WTC11 (cell line): Measurements from ENCODE around the gene AIG1. TPM values are rescaled to one million over a fixed set of nuclear protein-coding genes. Genes with fewer than 3 reads are reported as not detected.
"Not testable (repeated sequence)": the region's sequence is repeated elsewhere in the genome, so short reads cannot be mapped to it uniquely, and the experiment has no call there.

Source experiments
- ATAC-seq: fragments of 200-7000 bp; cut with Tn5 transposase; 2 replicates; pipeline ENCODE4 v1.10.0; 2021; ENCODE audit warnings: mild to moderate bottlenecking, moderate library complexity
- CTCF ChIA-PET: fragments of 300-600 bp; sonication (Branson Sonifier 250); formaldehyde crosslinking; loops from one replicate; lab custom pipeline; 2021; ENCODE audit warnings: antibody characterized with exemption; lab: Charles Lee
- POLR2A ChIA-PET: fragments of 350-600 bp; sonication (Branson Sonifier 250); formaldehyde crosslinking; loops from one replicate; lab custom pipeline; 2021; ENCODE audit warnings: antibody characterized with exemption; lab: Charles Lee
- DNase-seq: peaks from one replicate; pipeline ENCODE4 v3.0.0; 2021; ENCODE audit warnings: low spot score
- H3K27ac Mint-ChIP-seq: 2 replicates; pipeline ENCODE4 v1.8.0; 2021; ENCODE audit warnings: mixed read lengths
- H3K27me3 Mint-ChIP-seq: 2 replicates; pipeline ENCODE4 v1.8.0; 2021; ENCODE audit warnings: low read depth, mild to moderate bottlenecking, moderate library complexity, mixed read lengths
- H3K36me3 Mint-ChIP-seq: 2 replicates; pipeline ENCODE4 v1.8.0; 2021; ENCODE audit warnings: mixed read lengths
- H3K4me1 Mint-ChIP-seq: 2 replicates; pipeline ENCODE4 v1.8.0; 2022; ENCODE audit warnings: mixed read lengths
- H3K4me3 Mint-ChIP-seq: 2 replicates; pipeline ENCODE4 v1.8.0; 2021; ENCODE audit warnings: mild to moderate bottlenecking, moderate library complexity, mixed read lengths
- H3K9me3 Mint-ChIP-seq: 2 replicates; pipeline ENCODE4 v1.8.0; 2021; ENCODE audit warnings: mixed read lengths
- CBFB ChIP-seq: sonication (generic); formaldehyde crosslinking; IDR thresholded peaks from 2 replicates; pipeline ENCODE4 v1.8.1; 2022; ENCODE audit warnings: mild to moderate bottlenecking, low read depth, missing genetic modification reagents
- CREB1 ChIP-seq: sonication (generic); formaldehyde crosslinking; IDR thresholded peaks from 2 replicates; pipeline ENCODE4 v1.8.0; 2023; ENCODE audit warnings: mild to moderate bottlenecking, missing genetic modification reagents
- CTCF ChIP-seq: fragments of 200-600 bp; IDR thresholded peaks from 2 replicates; pipeline ENCODE4 v1.8.0; 2022; ENCODE audit warnings: antibody characterized with exemption
- ETV6 ChIP-seq: sonication (generic); formaldehyde crosslinking; IDR thresholded peaks from 2 replicates; pipeline ENCODE4 v1.8.1; 2022; ENCODE audit warnings: mild to moderate bottlenecking, missing genetic modification reagents
- HMGA2 ChIP-seq: fragments of 250-450 bp; sonication (Bioruptor Pico); IDR thresholded peaks from 2 replicates; pipeline ENCODE4 v1.4.0; 2021; ENCODE audit warnings: mild to moderate bottlenecking, moderate library complexity
- IRF2 ChIP-seq: sonication (generic); formaldehyde crosslinking; IDR thresholded peaks from 2 replicates; pipeline ENCODE4 v1.8.0; 2022; ENCODE audit warnings: low read depth, missing genetic modification reagents, borderline replicate concordance
- KAT7 ChIP-seq: sonication (generic); formaldehyde crosslinking; IDR thresholded peaks from 2 replicates; pipeline ENCODE4 v1.8.1; 2023; ENCODE audit warnings: missing genetic modification reagents, mild to moderate bottlenecking, borderline replicate concordance
- MAX ChIP-seq: sonication (generic); formaldehyde crosslinking; IDR thresholded peaks from 2 replicates; pipeline ENCODE4 v1.8.0; 2022; ENCODE audit warnings: mild to moderate bottlenecking, missing genetic modification reagents
- MXD4 ChIP-seq: fragments of 250-450 bp; sonication (Bioruptor Pico); IDR thresholded peaks from 2 replicates; pipeline ENCODE4 v1.8.0; 2021; ENCODE audit warnings: mild to moderate bottlenecking, moderate library complexity, borderline replicate concordance
- NFE2L1 ChIP-seq: sonication (generic); formaldehyde crosslinking; IDR thresholded peaks from 2 replicates; pipeline ENCODE4 v1.8.1; 2023; ENCODE audit warnings: missing genetic modification reagents
- NR3C1 ChIP-seq: sonication (generic); formaldehyde crosslinking; conservative IDR thresholded peaks from 2 replicates; pipeline ENCODE4 v1.8.1; 2023; ENCODE audit warnings: low read depth, mild to moderate bottlenecking, missing genetic modification reagents
- PRRX2 ChIP-seq: fragments of 250-450 bp; sonication (Bioruptor Pico); IDR thresholded peaks from 2 replicates; pipeline ENCODE4 v1.8.0; 2021; ENCODE audit warnings: mild to moderate bottlenecking
- TCF7 ChIP-seq: sonication (generic); formaldehyde crosslinking; IDR thresholded peaks from 2 replicates; pipeline ENCODE4 v1.8.0; 2022; ENCODE audit warnings: mild to moderate bottlenecking, low read depth, missing genetic modification reagents, moderate library complexity
- TEAD4 ChIP-seq: sonication (generic); formaldehyde crosslinking; IDR thresholded peaks from 2 replicates; pipeline ENCODE4 v1.8.0; 2022; ENCODE audit warnings: mild to moderate bottlenecking, missing genetic modification reagents
- USF1 ChIP-seq: sonication (generic); formaldehyde crosslinking; IDR thresholded peaks from 2 replicates; pipeline ENCODE4 v1.8.0; 2022; ENCODE audit warnings: mild to moderate bottlenecking, missing genetic modification reagents
- ZBTB21 ChIP-seq: sonication (generic); formaldehyde crosslinking; IDR thresholded peaks from 2 replicates; pipeline ENCODE4 v1.8.1; 2023; ENCODE audit warnings: mild to moderate bottlenecking, missing genetic modification reagents, borderline replicate concordance
- ZNF396 ChIP-seq: fragments of 250-450 bp; sonication (Bioruptor Pico); IDR thresholded peaks from 2 replicates; pipeline ENCODE4 v1.8.0; 2021; ENCODE audit warnings: mild to moderate bottlenecking, moderate library complexity, borderline replicate concordance
- ZNF532 ChIP-seq: fragments of 250-450 bp; sonication (Bioruptor Pico); IDR thresholded peaks from 2 replicates; pipeline ENCODE4 v1.9.0; 2021; ENCODE audit warnings: mild to moderate bottlenecking, borderline replicate concordance
- total RNA-seq: library from RNA; stranded (reverse); gene quantifications from 3 replicates; pipeline ENCODE4 v1.2.3, GENCODE V29; 2021
- TF ChIP-seq, protein P1 (sequence below): sonication (generic); formaldehyde crosslinking; IDR thresholded peaks from 2 replicates; pipeline ENCODE4 v1.8.0; 2023; ENCODE audit warnings: missing genetic modification reagents
- TF ChIP-seq, protein P2 (sequence below): fragments of 250-450 bp; sonication (Bioruptor Pico); IDR thresholded peaks from 2 replicates; pipeline ENCODE4 v1.9.0; 2021; ENCODE audit warnings: mild to moderate bottlenecking

Gene AIG1
- total RNA-seq, 1 experiment from 2014 or later: 38.8 TPM

DNA sequence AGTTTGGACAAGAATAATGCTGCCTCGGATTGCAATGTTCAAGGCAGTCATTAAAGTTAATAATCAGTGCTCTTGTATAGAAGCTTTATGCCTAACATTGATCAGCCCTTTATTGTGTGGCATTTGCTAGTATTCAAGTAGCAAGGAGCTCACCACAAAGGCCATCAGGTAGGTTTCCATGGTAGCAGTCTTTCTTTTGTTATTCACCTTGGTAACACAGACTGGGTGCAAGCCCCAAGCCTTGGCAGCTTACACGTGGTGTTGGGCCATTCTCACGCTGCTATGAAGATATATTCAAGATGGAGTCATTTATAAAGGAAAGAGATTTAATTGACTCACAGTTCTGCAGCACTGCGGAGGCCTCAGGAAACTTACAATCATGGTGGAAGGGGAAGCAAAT lies 240.5 kb downstream of the AIG1 start:
- no peak overlapping the region for H3K4me3 Mint-ChIP-seq
- TF ChIP-seq, protein P1, sequence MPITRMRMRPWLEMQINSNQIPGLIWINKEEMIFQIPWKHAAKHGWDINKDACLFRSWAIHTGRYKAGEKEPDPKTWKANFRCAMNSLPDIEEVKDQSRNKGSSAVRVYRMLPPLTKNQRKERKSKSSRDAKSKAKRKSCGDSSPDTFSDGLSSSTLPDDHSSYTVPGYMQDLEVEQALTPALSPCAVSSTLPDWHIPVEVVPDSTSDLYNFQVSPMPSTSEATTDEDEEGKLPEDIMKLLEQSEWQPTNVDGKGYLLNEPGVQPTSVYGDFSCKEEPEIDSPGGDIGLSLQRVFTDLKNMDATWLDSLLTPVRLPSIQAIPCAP (CRISPR knock-in tag): no peak
- TF ChIP-seq TCF7 (CRISPR knock-in tag): no peak
- no peak for TF ChIP-seq USF1 (CRISPR knock-in tag)
- TF ChIP-seq MAX (CRISPR knock-in tag): no peak
- no peak for TF ChIP-seq IRF2 (CRISPR knock-in tag)
- no peak for TF ChIP-seq MXD4
- no peak for TF ChIP-seq CREB1 (CRISPR knock-in tag)
- no peak for TF ChIP-seq PRRX2
- TF ChIP-seq CTCF: no peak
- TF ChIP-seq NFE2L1 (CRISPR knock-in tag): no peak
- no peak for TF ChIP-seq ETV6
- CTCF ChIA-PET: interaction anchor here (0.6 to 2.2 kb wide), 4 partner anchors 9 to 212 kb away, joined by 3 to 14 read pairs (median 4); no protein-coding TSS in a partner anchor
- H3K36me3 Mint-ChIP-seq: peaks cover 7% of the 10 kb centered on the region
- peaks cover 20% of the 10 kb centered on the region for H3K9me3 Mint-ChIP-seq
- no peaks in the 10 kb centered on the region for H3K27me3 Mint-ChIP-seq
- POLR2A ChIA-PET: no interaction called here
- H3K27ac Mint-ChIP-seq: no peak overlapping the region
- no peak for DNase-seq
- peaks cover 8% of the 10 kb centered on the region for H3K4me1 Mint-ChIP-seq
- ATAC-seq: peak; percentile 80

GRCh38 chr6:143307760-143308159 lies 247.1 kb downstream of the AIG1 start:
- H3K27ac Mint-ChIP-seq, DNase-seq, POLR2A ChIA-PET, H3K4me3 Mint-ChIP-seq, H3K27me3 Mint-ChIP-seq, H3K4me1 Mint-ChIP-seq, CTCF ChIA-PET, ATAC-seq: not testable (repeated sequence)
- Mint-ChIP-seq H3K36me3 (peaks cover 20% of the 10 kb centered on the region), H3K9me3 (peaks cover 43% of the 10 kb centered on the region)

GRCh38 chr6:143313163-143313562 lies 252.5 kb downstream of the AIG1 start:
- Mint-ChIP-seq H3K4me3 (no peak overlapping the region), H3K27me3 (no peaks in the 10 kb centered on the region; the same call in 1 of the 2 replicates), H3K36me3 (peaks cover 13% of the 10 kb centered on the region), H3K9me3 (peaks cover 64% of the 10 kb centered on the region), H3K27ac (no peak overlapping the region), H3K4me1 (no peaks in the 10 kb centered on the region)
- CTCF ChIA-PET: interaction anchor here (0.6 kb wide), 1 partner anchor 14 kb away, joined by 3 read pairs; no protein-coding TSS in a partner anchor
- ATAC-seq: no peak
- POLR2A ChIA-PET: no interaction called here
- DNase-seq: no peak
- TF ChIP-seq HMGA2 (CRISPR knock-in tag): no peak
- no peak for TF ChIP-seq IRF2 (CRISPR knock-in tag)
- TF ChIP-seq NR3C1 (CRISPR knock-in tag): no peak
- TF ChIP-seq, protein P1 (CRISPR knock-in tag): no peak
- TF ChIP-seq ZBTB21 (CRISPR knock-in tag): no peak
- TF ChIP-seq, protein P2, sequence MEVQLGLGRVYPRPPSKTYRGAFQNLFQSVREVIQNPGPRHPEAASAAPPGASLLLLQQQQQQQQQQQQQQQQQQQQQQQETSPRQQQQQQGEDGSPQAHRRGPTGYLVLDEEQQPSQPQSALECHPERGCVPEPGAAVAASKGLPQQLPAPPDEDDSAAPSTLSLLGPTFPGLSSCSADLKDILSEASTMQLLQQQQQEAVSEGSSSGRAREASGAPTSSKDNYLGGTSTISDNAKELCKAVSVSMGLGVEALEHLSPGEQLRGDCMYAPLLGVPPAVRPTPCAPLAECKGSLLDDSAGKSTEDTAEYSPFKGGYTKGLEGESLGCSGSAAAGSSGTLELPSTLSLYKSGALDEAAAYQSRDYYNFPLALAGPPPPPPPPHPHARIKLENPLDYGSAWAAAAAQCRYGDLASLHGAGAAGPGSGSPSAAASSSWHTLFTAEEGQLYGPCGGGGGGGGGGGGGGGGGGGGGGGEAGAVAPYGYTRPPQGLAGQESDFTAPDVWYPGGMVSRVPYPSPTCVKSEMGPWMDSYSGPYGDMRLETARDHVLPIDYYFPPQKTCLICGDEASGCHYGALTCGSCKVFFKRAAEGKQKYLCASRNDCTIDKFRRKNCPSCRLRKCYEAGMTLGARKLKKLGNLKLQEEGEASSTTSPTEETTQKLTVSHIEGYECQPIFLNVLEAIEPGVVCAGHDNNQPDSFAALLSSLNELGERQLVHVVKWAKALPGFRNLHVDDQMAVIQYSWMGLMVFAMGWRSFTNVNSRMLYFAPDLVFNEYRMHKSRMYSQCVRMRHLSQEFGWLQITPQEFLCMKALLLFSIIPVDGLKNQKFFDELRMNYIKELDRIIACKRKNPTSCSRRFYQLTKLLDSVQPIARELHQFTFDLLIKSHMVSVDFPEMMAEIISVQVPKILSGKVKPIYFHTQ: no peak
- no peak for TF ChIP-seq ZNF396 (CRISPR knock-in tag)
- no peak for TF ChIP-seq TEAD4 (CRISPR knock-in tag)
- TF ChIP-seq CBFB (CRISPR knock-in tag): no peak
- TF ChIP-seq KAT7: no peak
- no peak for TF ChIP-seq ZNF532
